Body of pancreas (tissue), 4 donors: ENCODE measurements around the gene ING1.

Source experiments
- CTCF ChIP-seq, 7 experiments: fragments of 450-650 bp in 4 of 7; fragments of 200-600 bp in 3 of 7; sonication (generic) in 3 of 7; IDR thresholded peaks; one replicate each; pipeline ENCODE4 v1.5.1; 2016 to 2019; ENCODE audit warnings: antibody characterized with exemption in 7 of 7
- POLR2A ChIP-seq, 3 donors: fragments of 450-650 bp; IDR thresholded peaks; one replicate each; pipeline ENCODE4 v1.6.1; 2016; ENCODE audit warnings: antibody characterized with exemption in 3 of 3, mild to moderate bottlenecking in 2 of 3

- TF ChIP-seq CTCF (IDR thresholded peaks at IDR 0.05) (peak in 1 of 7 experiments; percentile 11), POLR2A (IDR thresholded peaks at IDR 0.05) (no peak)
Measured at GRCh38 chr13:110705356-110705825, 8.1 kb upstream of the ING1 start.
